CD4-positive, alpha-beta T cell treated with Interleukin-10 for 1 hour (primary cell): ENCODE data around the gene FKBP11.
A peak's percentile ranks its signal among the peaks of the same experiment; 100 is the strongest.
"Not testable (repeated sequence)": the region's sequence is repeated elsewhere in the genome, so short reads cannot be mapped to it uniquely, and the experiment has no call there.

Source experiments
- DNase-seq: peaks from one replicate; pipeline ENCODE4 v3.0.0-alpha.2; 2020

Gene FKBP11

GRCh38 chr12:48954841-48955501 is 29.7 kb upstream of the FKBP11 start:
- DNase-seq: no peak

DNA sequence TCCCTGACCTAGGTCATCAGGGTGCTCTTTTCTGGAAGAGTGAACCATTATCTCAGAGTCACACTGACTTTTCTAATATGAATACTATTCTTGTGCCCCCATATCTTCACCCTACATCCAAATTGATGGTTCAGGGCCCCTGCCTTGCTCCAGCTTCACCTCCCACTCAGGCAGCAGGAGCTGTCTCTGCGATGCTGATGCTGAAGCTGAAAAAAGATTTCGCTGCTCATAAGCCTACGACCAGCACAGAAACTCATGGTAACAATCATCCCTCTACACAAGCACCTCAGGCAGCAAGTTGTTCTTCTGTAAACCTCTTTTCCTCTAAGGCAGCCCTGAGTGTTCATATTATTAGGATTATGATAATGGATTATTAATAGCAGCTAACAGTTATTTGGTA is 28.8 kb upstream of the FKBP11 start:
- DNase-seq: no peak

GRCh38 chr12:48952691-48953090 is 27.4 kb upstream of the FKBP11 start:
- no peak for DNase-seq

GRCh38 chr12:48947727-48948126 is 22.4 kb upstream of the FKBP11 start:
- no peak for DNase-seq

GRCh38 chr12:48946943-48947342 is 21.7 kb upstream of the FKBP11 start:
- DNase-seq: no peak

- no peak for DNase-seq
These were observed 20.9 kb upstream of the FKBP11 start for GRCh38 chr12:48946205-48946604.

DNA sequence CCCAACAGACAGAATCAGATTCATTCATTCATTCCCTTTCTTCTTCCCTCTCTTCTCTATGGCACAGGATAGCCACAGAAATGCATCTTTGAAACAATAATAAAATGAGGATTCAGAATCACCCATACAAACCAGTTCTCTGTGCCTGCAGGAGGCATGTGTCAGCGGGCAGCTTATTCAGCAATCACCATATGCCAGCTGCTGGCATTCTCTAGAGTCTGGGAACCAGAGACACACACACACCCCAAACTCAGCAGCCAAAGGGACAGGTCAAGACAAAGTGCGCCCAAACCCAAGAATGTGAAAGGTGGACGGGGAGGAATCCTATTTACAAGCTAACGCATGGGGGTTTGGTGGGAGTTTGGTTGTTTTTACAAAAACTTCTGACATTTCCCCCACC is 17.9 kb upstream of the FKBP11 start:
- DNase-seq: no peak

GRCh38 chr12:48940181-48940580 is 14.9 kb upstream of the FKBP11 start:
- no peak for DNase-seq

GRCh38 chr12:48938805-48939204 is 13.5 kb upstream of the FKBP11 start:
- no peak for DNase-seq

DNA sequence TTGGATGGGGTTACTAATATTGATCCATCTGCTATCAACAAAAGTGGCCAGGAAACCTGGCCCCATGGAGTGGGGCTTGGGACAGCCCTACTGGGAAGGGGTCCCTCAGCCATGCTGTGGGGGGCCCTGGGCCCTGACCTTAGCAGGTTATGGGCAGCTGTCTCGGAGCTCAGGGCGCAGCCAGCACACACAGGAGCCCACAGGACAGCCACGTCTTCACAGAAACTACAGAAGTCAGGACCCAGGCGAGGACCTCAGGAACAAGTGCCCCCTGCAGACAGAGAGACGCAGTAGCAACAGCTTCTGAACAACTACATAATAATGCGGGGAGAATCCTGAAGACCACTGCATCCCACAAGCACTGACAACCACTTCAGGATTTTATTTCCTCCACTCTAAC is 11.9 kb upstream of the FKBP11 start:
- no peak for DNase-seq

DNA sequence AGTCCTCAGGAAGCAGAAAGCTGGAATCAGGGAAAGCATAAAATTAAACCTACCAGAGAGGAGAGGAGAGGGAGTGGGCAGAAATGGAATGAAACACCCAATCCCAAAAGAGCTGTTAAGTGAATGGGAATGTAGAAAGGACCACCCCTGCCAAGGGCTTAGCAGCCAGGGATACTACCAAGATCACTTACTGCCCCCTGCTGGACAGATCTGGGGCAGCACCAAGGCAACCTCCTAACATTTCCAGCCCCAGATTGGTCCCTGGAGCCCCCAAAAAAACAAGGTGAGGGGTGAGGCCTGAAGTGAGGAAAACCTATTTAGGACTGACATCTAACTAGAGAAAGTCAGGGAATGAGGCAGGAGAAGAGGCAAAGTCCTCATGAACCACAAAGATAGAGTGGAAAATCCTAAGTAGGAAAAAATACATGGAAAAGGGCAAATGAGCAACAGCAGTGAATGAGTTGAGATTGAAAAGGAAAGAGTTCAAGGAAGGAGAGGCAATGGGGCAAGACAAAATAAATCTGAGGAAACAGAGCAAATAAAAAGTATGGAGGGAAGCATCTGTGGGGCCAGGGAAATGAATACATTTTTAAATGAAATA is 11.2 kb upstream of the FKBP11 start:
- DNase-seq: peak; percentile 84

DNA sequence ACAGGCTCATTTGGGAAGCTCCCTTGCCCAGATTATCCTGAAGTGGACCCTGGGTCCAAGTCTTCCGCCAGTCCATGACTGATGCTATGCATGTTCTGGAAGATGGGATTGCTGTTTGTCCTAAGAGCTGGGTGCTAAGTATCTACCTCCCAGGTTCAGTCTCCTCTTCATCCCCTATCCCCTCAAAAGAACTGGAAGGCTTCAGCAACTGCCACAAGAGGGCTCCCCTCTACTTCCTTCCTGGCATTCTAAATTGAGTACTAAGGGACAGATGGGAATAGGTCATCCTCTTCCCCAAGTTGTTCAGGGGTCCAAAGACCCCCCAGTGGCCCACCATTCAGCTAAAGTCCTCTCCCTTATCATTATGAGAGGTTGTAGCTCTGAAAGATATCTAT is 9.0 kb upstream of the FKBP11 start:
- DNase-seq: peak; percentile 38

- peak; percentile 78 for DNase-seq
These were observed 8.5 kb upstream of the FKBP11 start for GRCh38 chr12:48933664-48934311.

- DNase-seq: peak; percentile 31
These were observed 7.6 kb upstream of the FKBP11 start for GRCh38 chr12:48932878-48933277.

DNA sequence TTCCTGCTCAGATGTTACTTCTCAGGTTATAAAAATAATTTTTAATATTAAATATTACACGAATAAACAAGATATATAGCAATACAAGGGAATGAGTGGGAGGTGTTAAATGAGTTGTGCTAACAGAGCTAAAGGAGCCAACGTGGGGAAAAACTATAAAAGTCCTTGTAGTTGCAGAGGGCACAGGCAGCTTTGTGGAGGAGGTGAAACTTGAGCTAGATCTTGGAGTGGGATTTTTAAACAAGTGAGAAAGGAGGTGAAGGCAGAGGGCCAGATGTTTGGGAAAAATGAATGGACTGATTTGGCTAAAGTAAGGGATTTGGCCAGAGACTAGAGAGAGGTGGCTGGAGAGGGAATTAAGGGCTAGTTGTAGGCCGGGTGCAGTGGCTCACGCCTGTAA is 5.2 kb upstream of the FKBP11 start:
- no peak for DNase-seq

GRCh38 chr12:48929551-48929950 is 4.3 kb upstream of the FKBP11 start:
- DNase-seq: no peak

DNA sequence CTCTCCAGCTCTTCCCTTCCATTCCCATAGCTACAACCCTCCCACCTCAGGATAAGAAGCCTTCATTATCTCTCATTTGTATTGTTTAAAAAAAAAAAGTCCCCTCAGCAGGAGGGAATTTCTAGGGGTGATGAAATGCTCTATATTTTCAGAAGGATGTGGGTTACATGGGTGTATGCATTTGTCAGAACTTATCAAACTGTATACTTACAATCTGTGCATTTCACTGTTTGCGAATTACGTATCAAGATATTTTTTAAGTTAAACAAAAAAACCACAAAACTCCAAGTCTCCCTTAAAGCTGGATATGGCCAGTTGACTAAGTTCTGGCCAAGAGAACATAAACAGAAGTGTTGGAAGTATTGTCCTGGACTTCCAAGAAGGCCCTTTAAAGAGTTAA is 2.0 kb upstream of the FKBP11 start:
- no peak for DNase-seq

GRCh38 chr12:48924617-48925303 is 532 bp downstream of the FKBP11 start:
- peak; percentile 84 for DNase-seq

GRCh38 chr12:48923117-48923516 is 2.2 kb downstream of the FKBP11 start:
- no peak for DNase-seq

GRCh38 chr12:48917857-48918537 is 7.3 kb downstream of the FKBP11 start:
- DNase-seq: peak; percentile 58

DNA sequence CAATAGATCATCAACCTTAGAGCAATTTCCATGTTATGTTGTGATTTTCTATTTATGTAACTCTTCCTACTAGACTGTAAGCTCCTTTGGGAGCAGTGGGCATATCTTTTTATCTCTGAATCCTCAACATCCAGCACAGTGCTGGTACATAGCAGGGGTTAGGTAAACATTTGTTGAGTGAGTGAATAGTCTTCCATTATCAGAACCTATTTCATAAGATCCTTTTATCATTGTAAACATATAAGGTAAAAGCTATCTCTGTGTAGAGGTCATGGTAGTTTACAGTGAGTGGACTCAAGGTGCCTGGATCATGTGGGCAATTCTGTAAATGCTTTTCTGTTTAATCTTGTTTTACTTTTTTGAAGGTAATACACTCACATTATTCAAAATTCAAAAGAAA is 15.1 kb downstream of the FKBP11 start:
- DNase-seq: no peak

DNA sequence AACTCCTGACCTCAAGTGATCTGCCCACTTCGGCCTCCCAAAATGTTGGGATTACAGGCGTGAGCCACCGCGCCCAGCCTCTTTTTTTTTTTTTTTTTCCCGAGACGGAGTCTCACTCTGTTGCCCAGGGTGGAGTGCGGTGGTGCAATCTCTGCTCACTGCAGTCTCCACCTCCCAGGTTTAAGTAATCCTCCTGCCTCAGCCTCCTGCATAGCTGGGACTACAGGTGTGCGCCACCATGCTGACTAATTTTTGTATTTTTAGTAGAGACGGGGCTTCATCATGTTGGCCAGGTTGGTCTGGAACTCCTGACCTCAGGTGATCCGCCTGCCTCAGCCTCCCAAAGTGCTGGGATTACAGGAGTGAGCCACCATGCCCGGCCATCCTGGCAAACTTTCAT is 15.6 kb downstream of the FKBP11 start:
- not testable (repeated sequence) for DNase-seq

DNA sequence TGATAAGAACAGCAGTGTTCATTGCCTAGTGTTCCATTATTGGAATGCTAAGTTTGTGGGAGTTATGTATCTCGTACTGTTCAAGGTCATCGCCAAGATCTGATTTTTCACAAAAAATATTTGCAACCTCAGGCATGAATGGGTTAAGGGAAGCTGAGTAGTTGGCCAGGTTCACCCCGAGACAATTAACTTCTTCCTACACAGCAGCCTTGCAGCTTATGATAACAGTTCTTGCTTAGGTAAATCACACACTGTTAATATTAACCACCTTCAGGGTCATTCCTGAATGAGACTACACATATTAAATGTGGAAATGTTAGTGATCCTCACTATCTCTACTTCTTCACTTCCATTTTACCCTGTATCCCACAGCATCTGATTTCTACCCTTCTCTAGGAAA is 18.0 kb downstream of the FKBP11 start:
- no peak for DNase-seq
